Keratinocyte (primary cell): ENCODE data around the gene C19orf12. TPM values are rescaled to one million over a fixed set of nuclear protein-coding genes. Genes with fewer than 3 reads are reported as not detected.

Experiments
- DNase-seq: peaks from one replicate; pipeline ENCODE4 v3.0.0-alpha.2; 2011; ENCODE audit warnings: low read depth, missing footprints, low spot score
- FAIRE-seq: peaks from 2 replicates; lab custom pipeline; 2011; peaks lifted over from hg19 to GRCh38; lab: Jason Lieb, UNC
- H2AFZ ChIP-seq: 2 replicates; pipeline ENCODE4 v1.6.0; 2012; ENCODE audit warnings: low read length, control low read depth, inconsistent platforms; ENCODE audit not compliant: control insufficient read depth
- H3K27ac ChIP-seq: 2 replicates; pipeline ENCODE4 v1.5.1; 2011; ENCODE audit warnings: low read length; ENCODE audit not compliant: control insufficient read depth, insufficient read depth
- H3K27me3 ChIP-seq: 3 replicates; pipeline ENCODE4 v1.6.0; 2011; ENCODE audit warnings: low read length; ENCODE audit not compliant: control insufficient read depth, insufficient read depth; ENCODE audit errors: extremely low read depth
- H3K36me3 ChIP-seq, 2 experiments: 2 replicates in 1 of 2; 3 replicates in 1 of 2; pipeline ENCODE4 v1.5.1; 2011; ENCODE audit warnings: low read length in 2 of 2, mild to moderate bottlenecking in 1 of 2; ENCODE audit not compliant: control insufficient read depth in 2 of 2, insufficient read depth in 2 of 2; ENCODE audit errors: extremely low read depth in 1 of 2
- H3K4me1 ChIP-seq: 3 replicates; pipeline ENCODE4 v1.5.1; 2011; ENCODE audit warnings: low read length; ENCODE audit not compliant: control insufficient read depth, insufficient read depth; ENCODE audit errors: extremely low read depth
- H3K4me2 ChIP-seq: 3 replicates; pipeline ENCODE4 v1.6.0; 2011; ENCODE audit warnings: low read depth, low read length; ENCODE audit not compliant: control insufficient read depth, insufficient read depth; ENCODE audit errors: extremely low read depth
- H3K4me3 ChIP-seq, 3 experiments: fragments of 200-600 bp in 1 of 3; sonication (generic) in 1 of 3; 2 replicates in 2 of 3; 3 replicates in 1 of 3; pipeline ENCODE4 v1.5.1; 2011 to 2016; ENCODE audit warnings: low read length in 3 of 3, mild to moderate bottlenecking in 3 of 3, control low read depth in 2 of 3, inconsistent platforms in 1 of 3, low read depth in 1 of 3, mixed read lengths in 1 of 3, mixed run types in 1 of 3, moderate library complexity in 1 of 3; ENCODE audit not compliant: control insufficient read depth in 2 of 3, insufficient read depth in 2 of 3; ENCODE audit errors: extremely low read depth in 1 of 3
- H3K79me2 ChIP-seq: 2 replicates; pipeline ENCODE4 v1.6.0; 2012; ENCODE audit warnings: low read length; ENCODE audit not compliant: control insufficient read depth, insufficient read depth
- H3K9ac ChIP-seq: 3 replicates; pipeline ENCODE4 v1.6.0; 2011; ENCODE audit warnings: low read length; ENCODE audit not compliant: control insufficient read depth, insufficient read depth; ENCODE audit errors: extremely low read depth
- H3K9me1 ChIP-seq: 3 replicates; pipeline ENCODE4 v1.6.0; 2011; ENCODE audit warnings: low read length; ENCODE audit not compliant: control insufficient read depth, insufficient read depth; ENCODE audit errors: extremely low read depth
- H3K9me3 ChIP-seq: 2 replicates; pipeline ENCODE4 v1.5.1; 2012; ENCODE audit warnings: low read depth, low read length; ENCODE audit not compliant: control insufficient read depth
- H4K20me1 ChIP-seq: 3 replicates; pipeline ENCODE4 v1.6.0; 2011; ENCODE audit warnings: low read length; ENCODE audit not compliant: control insufficient read depth, insufficient read depth; ENCODE audit errors: extremely low read depth
- CTCF ChIP-seq, 3 experiments: IDR thresholded peaks in 1 of 3; conservative IDR thresholded peaks in 1 of 3; optimal IDR thresholded peaks in 1 of 3; 2 replicates in 2 of 3; 3 replicates in 1 of 3; pipeline versions ENCODE3 to v1.5.1; 2011; ENCODE audit warnings: low read length in 3 of 3, mild to moderate bottlenecking in 3 of 3, moderate library complexity in 2 of 3, control low read depth in 1 of 3, inconsistent platforms in 1 of 3; ENCODE audit not compliant: insufficient read depth in 2 of 3; ENCODE audit errors: extremely low read depth in 1 of 3
- EZH2 ChIP-seq: IDR thresholded peaks from one replicate; pipeline ENCODE4 v1.6.1; 2012; ENCODE audit warnings: inconsistent platforms, mild to moderate bottlenecking, low read length, moderate library complexity
- dilution Hi-C: fragments of 300-500 bp; cut with MboI; formaldehyde crosslinking; loops from one replicate; pipeline ENCODE4 v1.7.0; 2020; ENCODE audit warnings: low sequenced_read_pairs; ENCODE audit not compliant: extremely low pct_ligation_motif_present
- polyA plus RNA-seq, 5 experiments: library from polyadenylated mRNA; depleted of rRNA in 3 of 5; stranded (reverse) in 3 of 5; stranded (forward) in 1 of 5; unstranded in 1 of 5; fragments of >200 nt; gene quantifications; 1 replicate in 1 of 5; 2 replicates in 3 of 5; 3 replicates in 1 of 5; pipeline versions ENCODE4 v1.2.1 to v1.2.3, GENCODE V29; 2011 to 2012; ENCODE audit warnings: missing spikeins in 2 of 5, low read depth in 1 of 5, low replicate concordance in 1 of 5

Gene C19orf12
- polyA plus RNA-seq, 1 donor (not counting 4 experiments of a cell fraction or from before 2014, with no cell fraction given), result 12.3 TPM

DNA sequence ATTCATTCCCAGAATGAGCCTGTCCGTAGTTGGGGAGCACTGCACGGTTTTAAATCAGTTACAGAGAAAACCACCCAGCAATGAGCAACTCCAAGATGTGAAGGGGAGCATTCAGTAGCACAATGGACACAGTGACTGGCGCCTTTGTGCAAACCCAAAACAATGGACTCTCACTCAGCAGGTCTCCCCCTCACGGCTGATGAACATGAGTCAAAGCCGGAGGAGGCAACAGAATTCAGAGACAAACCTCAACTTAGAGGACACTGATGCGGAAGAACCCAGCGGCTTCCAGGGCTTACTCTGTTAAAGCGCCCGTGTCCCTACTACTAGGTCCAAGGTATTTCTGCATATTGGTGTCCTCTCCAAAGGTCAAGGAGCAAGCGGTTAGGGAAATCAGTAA, 32.1 kb downstream of the C19orf12 start:
- FAIRE-seq, result no peak
- Histone ChIP-seq H3K9me1 (no peaks in the 10 kb centered on the region), H3K9me3 (no peaks in the 10 kb centered on the region), H3K27me3 (no peaks in the 10 kb centered on the region), H3K4me3 (no peak overlapping the region), H4K20me1 (no peaks in the 10 kb centered on the region), H3K4me1 (peaks cover 5% of the 10 kb centered on the region), H3K27ac (no peak overlapping the region), H3K9ac (no peak overlapping the region), H3K36me3 (peaks cover 0 to 4% of the 10 kb centered on the region in 2 experiments), H3K79me2 (no peaks in the 10 kb centered on the region), H3K4me2 (no peak overlapping the region), H2AFZ (no peak overlapping the region)
- no peak for DNase-seq
- TF ChIP-seq CTCF (optimal IDR thresholded peaks at IDR 0.05 in 1 of 3, IDR thresholded peaks at IDR 0.05 in 1 of 3, conservative IDR thresholded peaks at IDR 0.05 in 1 of 3; ENCODE audit: extremely low read depth in 1 of 3, insufficient read depth in 2 of 3, low read length in 3 of 3), result no peak
- no peak for TF ChIP-seq EZH2
- dilution Hi-C loops, result no loop called here

GRCh38 chr19:29682236-29682895, 32.7 kb downstream of the C19orf12 start:
- Histone ChIP-seq H4K20me1 (no peaks in the 10 kb centered on the region), H2AFZ (no peak overlapping the region), H3K27me3 (no peaks in the 10 kb centered on the region), H3K4me1 (peaks cover 4% of the 10 kb centered on the region), H3K36me3 (peaks cover 0 to 6% of the 10 kb centered on the region in 2 experiments), H3K9me1 (no peaks in the 10 kb centered on the region), H3K4me2 (no peak overlapping the region), H3K27ac (no peak overlapping the region), H3K9me3 (no peaks in the 10 kb centered on the region), H3K79me2 (no peaks in the 10 kb centered on the region), H3K9ac (no peak overlapping the region), H3K4me3 (no peak overlapping the region)
- dilution Hi-C loops, result no loop called here
- FAIRE-seq (no peak), DNase-seq (no peak)
- no peak for TF ChIP-seq CTCF (optimal IDR thresholded peaks at IDR 0.05 in 1 of 3, IDR thresholded peaks at IDR 0.05 in 1 of 3, conservative IDR thresholded peaks at IDR 0.05 in 1 of 3; ENCODE audit: extremely low read depth in 1 of 3, insufficient read depth in 2 of 3, low read length in 3 of 3)
- no peak for TF ChIP-seq EZH2
